Lower leg skin (tissue), 3 donors: ENCODE measurements around the gene SPRR1A.

Source experiments
- CTCF ChIP-seq, 3 donors: fragments of 450-650 bp; IDR thresholded peaks; one replicate each; pipeline ENCODE4 v1.5.1; 2016; ENCODE audit warnings: antibody characterized with exemption in 3 of 3, mild to moderate bottlenecking in 3 of 3, moderate library complexity in 2 of 3
- POLR2A ChIP-seq, 2 donors: fragments of 450-650 bp; IDR thresholded peaks; one replicate each; pipeline ENCODE4 v1.6.1; 2016 to 2017; ENCODE audit warnings: antibody characterized with exemption in 2 of 2, mild to moderate bottlenecking in 1 of 2, moderate library complexity in 1 of 2

GRCh38 chr1:152942161-152942560 is 41.7 kb upstream of the SPRR1A start:
- no peak for TF ChIP-seq CTCF (IDR thresholded peaks at IDR 0.05)
- no peak for TF ChIP-seq POLR2A (IDR thresholded peaks at IDR 0.05)
